ENCODE measurements around the gene VMAC.
A peak's percentile ranks its signal among the peaks of the same experiment; 100 is the strongest.
"Not testable (repeated sequence)": the region's sequence is repeated elsewhere in the genome, so short reads cannot be mapped to it uniquely, and the experiment has no call there.

Gene VMAC

GRCh38 chr19:5904352-5905113 lies at the start of gene VMAC:
Gene VMAC (plus strand): TSS chr19:5904872. CDS start chr19:5904891, 19 bp downstream.
- intact Hi-C loops (cut with micrococcal nuclease): loop anchor here (2.0 to 5.0 kb wide), 3 partner anchors 76 to 208 kb away; partner anchors contain the start of genes CATSPERD, LONP1 and RFX2
- Mint-ChIP-seq H3K4me3 (peak within 1 kb of the TSS; percentile 95), H3K4me1 (ENCODE audit: low read depth) (peaks cover 35% of the 10 kb centered on the region), H3K27ac (peak within 1 kb of the TSS; percentile 98), H3K9me3 (no peaks in the 10 kb centered on the region), H3K27me3 (no peaks in the 10 kb centered on the region), H3K36me3 (ENCODE audit: low read depth) (peaks cover 51% of the 10 kb centered on the region)

GRCh38 chr19:5855151-5855550 lies 49.5 kb upstream of the VMAC start:
- H3K4me3 Mint-ChIP-seq; intact Hi-C loops (cut with micrococcal nuclease); H3K9me3 Mint-ChIP-seq; H3K27ac Mint-ChIP-seq; H3K4me1 Mint-ChIP-seq (ENCODE audit: low read depth); H3K36me3 Mint-ChIP-seq (ENCODE audit: low read depth): not testable (repeated sequence)
- H3K27me3 Mint-ChIP-seq: peaks cover 18% of the 10 kb centered on the region

GRCh38 chr19:5857203-5858081 lies 47.2 kb upstream of the VMAC start:
- Mint-ChIP-seq H3K4me1 (ENCODE audit: low read depth) (no peaks in the 10 kb centered on the region), H3K9me3 (no peaks in the 10 kb centered on the region), H3K4me3 (no peak overlapping the region), H3K27ac (no peak overlapping the region), H3K27me3 (peaks cover 18% of the 10 kb centered on the region), H3K36me3 (ENCODE audit: low read depth) (no peaks in the 10 kb centered on the region)
- intact Hi-C loops (cut with micrococcal nuclease): no loop called here

- no peaks in the 10 kb centered on the region for H3K4me1 Mint-ChIP-seq (ENCODE audit: low read depth)
- no peaks in the 10 kb centered on the region for H3K36me3 Mint-ChIP-seq (ENCODE audit: low read depth)
- no peak overlapping the region for H3K27ac Mint-ChIP-seq
- H3K4me3 Mint-ChIP-seq: no peak overlapping the region
- H3K9me3 Mint-ChIP-seq: no peaks in the 10 kb centered on the region
- H3K27me3 Mint-ChIP-seq: peaks cover 5% of the 10 kb centered on the region
- intact Hi-C loops (cut with micrococcal nuclease): no loop called here
These were observed 41.5 kb upstream of the VMAC start for GRCh38 chr19:5863030-5863665.

- Mint-ChIP-seq H3K27me3 (peaks cover 5% of the 10 kb centered on the region), H3K4me3 (no peak overlapping the region), H3K4me1 (ENCODE audit: low read depth) (no peaks in the 10 kb centered on the region), H3K27ac (no peak overlapping the region), H3K9me3 (no peaks in the 10 kb centered on the region), H3K36me3 (ENCODE audit: low read depth) (no peaks in the 10 kb centered on the region)
- intact Hi-C loops (cut with micrococcal nuclease): no loop called here
These were observed 40.5 kb upstream of the VMAC start for GRCh38 chr19:5864013-5864720.

GRCh38 chr19:5864725-5865486 lies 39.8 kb upstream of the VMAC start:
- Mint-ChIP-seq H3K4me1 (ENCODE audit: low read depth) (no peaks in the 10 kb centered on the region), H3K36me3 (ENCODE audit: low read depth) (no peaks in the 10 kb centered on the region), H3K27ac (no peak overlapping the region), H3K9me3 (no peaks in the 10 kb centered on the region), H3K27me3 (peaks cover 5% of the 10 kb centered on the region), H3K4me3 (no peak overlapping the region)
- intact Hi-C loops (cut with micrococcal nuclease): no loop called here

GRCh38 chr19:5865772-5866171 lies 38.9 kb upstream of the VMAC start:
- no peaks in the 10 kb centered on the region for H3K9me3 Mint-ChIP-seq
- H3K4me3 Mint-ChIP-seq: no peak overlapping the region
- intact Hi-C loops (cut with micrococcal nuclease): no loop called here
- H3K27me3 Mint-ChIP-seq: peaks cover 3% of the 10 kb centered on the region
- no peak overlapping the region for H3K27ac Mint-ChIP-seq
- H3K36me3 Mint-ChIP-seq (ENCODE audit: low read depth): no peaks in the 10 kb centered on the region
- no peaks in the 10 kb centered on the region for H3K4me1 Mint-ChIP-seq (ENCODE audit: low read depth)

- intact Hi-C loops (cut with micrococcal nuclease): no loop called here
- H3K4me1 Mint-ChIP-seq (ENCODE audit: low read depth): no peaks in the 10 kb centered on the region
- no peaks in the 10 kb centered on the region for H3K36me3 Mint-ChIP-seq (ENCODE audit: low read depth)
- no peaks in the 10 kb centered on the region for H3K9me3 Mint-ChIP-seq
- H3K27me3 Mint-ChIP-seq: no peaks in the 10 kb centered on the region
- no peak overlapping the region for H3K27ac Mint-ChIP-seq
- H3K4me3 Mint-ChIP-seq: no peak overlapping the region
These were observed 37.2 kb upstream of the VMAC start for GRCh38 chr19:5867201-5868136.

- H3K4me3 Mint-ChIP-seq: no peak overlapping the region
- no peaks in the 10 kb centered on the region for H3K27me3 Mint-ChIP-seq
- H3K27ac Mint-ChIP-seq: no peak overlapping the region
- H3K36me3 Mint-ChIP-seq (ENCODE audit: low read depth): no peaks in the 10 kb centered on the region
- H3K9me3 Mint-ChIP-seq: no peaks in the 10 kb centered on the region
- no peaks in the 10 kb centered on the region for H3K4me1 Mint-ChIP-seq (ENCODE audit: low read depth)
- intact Hi-C loops (cut with micrococcal nuclease): no loop called here
These were observed 33.7 kb upstream of the VMAC start for GRCh38 chr19:5870986-5871394.

- Mint-ChIP-seq H3K4me1 (ENCODE audit: low read depth) (no peaks in the 10 kb centered on the region), H3K27me3 (peaks cover 10% of the 10 kb centered on the region), H3K27ac (no peak overlapping the region), H3K36me3 (ENCODE audit: low read depth) (no peaks in the 10 kb centered on the region), H3K4me3 (no peak overlapping the region), H3K9me3 (no peaks in the 10 kb centered on the region)
- intact Hi-C loops (cut with micrococcal nuclease): no loop called here
These were observed 31.0 kb upstream of the VMAC start for GRCh38 chr19:5873617-5874199.

GRCh38 chr19:5874496-5874895 lies 30.2 kb upstream of the VMAC start:
- H3K36me3 Mint-ChIP-seq (ENCODE audit: low read depth); H3K9me3 Mint-ChIP-seq; H3K4me3 Mint-ChIP-seq; H3K4me1 Mint-ChIP-seq (ENCODE audit: low read depth); intact Hi-C loops (cut with micrococcal nuclease); H3K27ac Mint-ChIP-seq: not testable (repeated sequence)
- H3K27me3 Mint-ChIP-seq: peaks cover 16% of the 10 kb centered on the region

GRCh38 chr19:5877427-5877826 lies 27.2 kb upstream of the VMAC start:
- Mint-ChIP-seq H3K4me1 (ENCODE audit: low read depth) (no peaks in the 10 kb centered on the region), H3K27me3 (peaks cover 39% of the 10 kb centered on the region), H3K4me3 (no peak overlapping the region), H3K9me3 (no peaks in the 10 kb centered on the region), H3K36me3 (ENCODE audit: low read depth) (no peaks in the 10 kb centered on the region), H3K27ac (no peak overlapping the region)
- intact Hi-C loops (cut with micrococcal nuclease): no loop called here

Data from dendritic cell treated with granulocyte-macrophage colony-stimulating factor and Interleukin-4, amounts not matched to agents 40 ng/mL and 50 ng/mL, for 4 days (primary cell).